ENCODE measurements around the gene GPC6.
A peak's percentile ranks its signal among the peaks of the same experiment; 100 is the strongest.

GPC6 gene

DNA sequence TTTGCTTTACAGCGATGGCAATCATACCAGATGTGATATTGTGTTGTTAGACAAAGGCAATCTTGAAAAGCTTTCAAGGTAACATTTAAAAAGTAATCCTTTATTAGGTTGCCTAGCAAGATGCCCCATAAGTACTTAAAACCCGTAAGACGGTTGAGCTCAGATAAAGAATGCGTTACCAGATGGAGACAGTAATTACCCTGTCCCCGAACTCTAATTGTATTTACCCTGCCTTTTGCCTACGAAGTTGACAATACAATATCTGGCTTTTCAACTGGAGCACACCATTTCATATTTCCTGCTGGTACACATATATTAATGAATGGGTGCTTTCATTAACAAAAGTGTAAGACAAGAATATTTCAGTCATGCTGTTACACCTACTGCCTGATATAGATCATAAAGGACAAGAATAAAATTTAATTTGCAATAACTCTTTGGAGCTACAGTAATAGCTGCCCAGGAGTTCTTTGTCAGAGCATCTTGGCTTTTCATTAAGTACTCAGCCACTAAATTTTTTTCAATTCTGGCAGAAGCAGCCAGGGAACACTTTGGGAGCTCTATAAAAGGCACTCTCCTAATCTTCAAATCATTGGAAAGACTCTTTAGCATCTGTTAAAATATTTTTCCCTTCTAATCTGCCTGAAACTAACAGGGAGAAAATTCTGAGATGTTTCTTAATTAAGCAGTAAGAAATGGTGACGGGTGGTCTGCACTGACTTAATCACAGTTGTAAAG lies 1189.1 kb downstream of the GPC6 start:
- TF ChIP-seq CTCF (conservative IDR thresholded peaks at IDR 0.05; ENCODE audit: low read depth, low read length), result no peak
- DNase-seq (ENCODE audit: low read depth), result no peak
- H3K4me3 ChIP-seq (ENCODE audit: low read depth, low read length), result no peak overlapping the region

- TF ChIP-seq CTCF (conservative IDR thresholded peaks at IDR 0.05; ENCODE audit: low read depth, low read length), result peak; percentile 77
- DNase-seq (ENCODE audit: low read depth), result peak; percentile 67
- H3K4me3 ChIP-seq (ENCODE audit: low read depth, low read length), result no peak overlapping the region
Observed at GRCh38 chr13:94416454-94417080, 1190.0 kb downstream of the GPC6 start.

DNA sequence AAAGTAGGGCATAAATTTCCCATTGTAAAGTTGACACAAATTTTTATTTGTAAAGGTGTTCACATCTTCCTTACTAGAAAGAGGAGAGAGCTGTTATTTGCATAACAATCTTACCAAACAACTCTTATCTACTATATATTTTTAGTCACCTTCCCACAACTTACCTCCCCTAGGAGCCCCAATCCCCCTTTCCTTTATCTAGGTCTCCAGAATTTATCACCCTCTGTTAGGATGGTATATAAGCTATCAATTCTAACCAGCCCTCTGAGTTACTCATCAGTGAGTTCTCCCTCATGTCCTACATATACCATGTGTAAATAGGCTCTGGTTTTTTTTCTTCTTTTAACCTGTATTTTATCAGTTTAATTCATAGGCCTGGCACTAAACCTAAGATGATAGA lies 1190.7 kb downstream of the GPC6 start:
- no peak for DNase-seq (ENCODE audit: low read depth)
- TF ChIP-seq CTCF (conservative IDR thresholded peaks at IDR 0.05; ENCODE audit: low read depth, low read length), result no peak
- no peak overlapping the region for H3K4me3 ChIP-seq (ENCODE audit: low read depth, low read length)

DNA sequence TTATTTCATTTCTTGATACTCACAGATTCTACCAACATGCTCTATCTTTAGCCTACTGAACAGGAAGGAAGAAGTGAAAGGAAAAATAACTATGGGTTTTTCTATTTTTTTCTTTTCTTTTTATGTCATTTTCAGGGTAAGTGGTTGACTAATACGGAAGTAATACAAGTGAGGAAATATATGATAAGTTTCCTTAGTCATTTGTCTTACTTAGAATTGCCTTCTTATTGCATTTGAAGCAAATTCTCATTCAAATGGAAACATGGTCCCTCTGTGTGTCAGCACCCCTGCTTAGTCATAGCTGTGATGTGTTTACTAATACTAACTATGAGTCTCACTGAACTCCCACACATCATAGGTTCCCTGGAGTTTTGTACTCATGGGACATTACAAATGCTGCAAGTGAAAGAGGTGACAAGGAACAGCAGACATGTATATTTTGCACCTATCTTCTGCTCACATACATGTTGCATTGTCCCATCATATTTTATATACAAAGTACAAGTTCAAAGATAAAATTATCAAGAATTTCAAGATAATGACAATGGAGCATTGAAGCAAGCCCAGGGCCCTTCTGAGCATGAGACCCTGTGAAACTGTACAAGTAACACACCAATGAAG lies 1192.8 kb downstream of the GPC6 start:
- H3K4me3 ChIP-seq (ENCODE audit: low read depth, low read length), result no peak overlapping the region
- peak; percentile 78 for DNase-seq (ENCODE audit: low read depth)
- no peak for TF ChIP-seq CTCF (conservative IDR thresholded peaks at IDR 0.05; ENCODE audit: low read depth, low read length)

DNA sequence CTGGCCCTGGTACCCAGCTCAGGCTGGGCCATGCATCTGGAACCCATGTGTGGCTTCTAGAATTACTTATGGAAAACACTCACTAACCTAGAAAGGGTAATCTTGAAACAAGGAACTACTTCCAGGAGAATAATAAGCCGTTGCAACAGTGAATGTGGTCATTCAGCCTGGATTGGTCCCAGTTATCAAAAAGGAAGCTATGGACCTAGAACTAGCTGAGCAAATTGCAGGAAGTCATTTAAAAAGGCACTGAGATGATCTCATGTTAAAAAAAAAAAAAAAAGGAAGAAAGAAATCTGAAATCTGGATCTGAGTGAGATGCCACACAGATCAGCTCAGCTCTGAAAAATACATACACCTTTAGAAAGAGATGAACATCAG lies 1193.3 kb downstream of the GPC6 start:
- TF ChIP-seq CTCF (conservative IDR thresholded peaks at IDR 0.05; ENCODE audit: low read depth, low read length), result no peak
- no peak for DNase-seq (ENCODE audit: low read depth)
- H3K4me3 ChIP-seq (ENCODE audit: low read depth, low read length), result no peak overlapping the region

DNA sequence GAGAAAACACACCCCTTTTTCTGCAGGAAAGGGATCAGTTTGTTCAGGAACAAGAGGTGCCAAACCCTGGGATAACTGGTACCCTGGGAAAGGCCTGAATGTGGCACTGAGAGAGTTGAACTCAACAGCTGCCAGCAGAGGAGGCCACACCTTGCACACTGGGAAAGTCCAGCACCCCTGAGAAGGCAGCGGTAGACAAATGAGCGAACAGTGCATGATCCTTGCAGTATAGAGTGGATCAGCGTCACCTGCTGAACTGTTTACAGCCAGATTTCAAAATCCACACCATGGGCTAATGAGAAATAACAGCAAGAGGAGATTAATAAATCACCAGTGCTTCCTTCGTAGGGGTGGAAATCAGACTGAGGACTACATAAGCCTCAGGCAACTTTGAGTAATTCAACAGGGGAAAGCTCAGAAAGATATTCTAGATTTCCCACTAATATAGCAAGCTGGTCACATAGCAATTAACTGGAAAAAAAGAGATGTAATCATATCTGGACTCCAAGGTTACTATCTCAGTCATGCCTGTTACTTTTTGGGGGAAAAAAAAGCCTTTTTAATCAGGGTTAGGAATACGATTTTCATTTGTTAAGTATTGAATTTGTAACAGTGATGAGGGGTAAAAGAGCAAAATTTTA lies 1200.8 kb downstream of the GPC6 start:
- DNase-seq (ENCODE audit: low read depth), result no peak
- no peak for TF ChIP-seq CTCF (conservative IDR thresholded peaks at IDR 0.05; ENCODE audit: low read depth, low read length)
- H3K4me3 ChIP-seq (ENCODE audit: low read depth, low read length), result no peak overlapping the region

Data from choroid plexus epithelial cell (primary cell).